ENCODE results near the gene NCMAP.

GRCh38 chr1:24554714-24555113 is 1.2 kb upstream of the NCMAP start:
- TF ChIP-seq SIN3A (IDR thresholded peaks at IDR 0.05; ENCODE audit: borderline replicate concordance, insufficient read depth, low read length), result no peak
- no peak for TF ChIP-seq REST (IDR thresholded peaks at IDR 0.05; ENCODE audit: insufficient read depth in 1 of 2, low read depth in 2 of 2, low read length in 2 of 2)

All from PFSK-1 (cell line).